GM19043 (cell line): ENCODE data around the gene PDIA2.
"Not testable (repeated sequence)": the region's sequence is repeated elsewhere in the genome, so short reads cannot be mapped to it uniquely, and the experiment has no call there.

Source experiments
- ATAC-seq: cut with Tn5 transposase; IDR thresholded peaks from one replicate; pipeline ENCODE4 v1.9.1; 2021; ENCODE audit warnings: low read depth; ENCODE audit not compliant: unreplicated experiment

Gene PDIA2

GRCh38 chr16:324451-325334 is 41.7 kb downstream of the PDIA2 start:
- ATAC-seq = no peak

- no peak for ATAC-seq
Observed at GRCh38 chr16:325375-326145, 42.6 kb downstream of the PDIA2 start.

- ATAC-seq = no peak
Observed at GRCh38 chr16:330741-331140, 47.8 kb downstream of the PDIA2 start.

- not testable (repeated sequence) for ATAC-seq
Observed at GRCh38 chr16:331181-331814, 48.3 kb downstream of the PDIA2 start.

GRCh38 chr16:333406-334094 is 50.6 kb downstream of the PDIA2 start:
- ATAC-seq = no peak

- ATAC-seq = not testable (repeated sequence)
Observed at GRCh38 chr16:334164-334832, 51.3 kb downstream of the PDIA2 start.

- ATAC-seq = not testable (repeated sequence)
Observed at GRCh38 chr16:334861-335632, 52.1 kb downstream of the PDIA2 start.

- no peak for ATAC-seq
Observed at GRCh38 chr16:336269-336668, 53.3 kb downstream of the PDIA2 start.
